ENCODE measurements around the gene IL4R. TPM values are rescaled to one million over a fixed set of nuclear protein-coding genes. Genes with fewer than 3 reads are reported as not detected.
A peak's percentile ranks its signal among the peaks of the same experiment; 100 is the strongest.

The IL4R gene
- total and polyA plus RNA-seq, 2 of the 13 experiments (the other 11 are each of a cell fraction or from before 2014, with no cell fraction given) = 15.9 to 49.6 TPM

DNA sequence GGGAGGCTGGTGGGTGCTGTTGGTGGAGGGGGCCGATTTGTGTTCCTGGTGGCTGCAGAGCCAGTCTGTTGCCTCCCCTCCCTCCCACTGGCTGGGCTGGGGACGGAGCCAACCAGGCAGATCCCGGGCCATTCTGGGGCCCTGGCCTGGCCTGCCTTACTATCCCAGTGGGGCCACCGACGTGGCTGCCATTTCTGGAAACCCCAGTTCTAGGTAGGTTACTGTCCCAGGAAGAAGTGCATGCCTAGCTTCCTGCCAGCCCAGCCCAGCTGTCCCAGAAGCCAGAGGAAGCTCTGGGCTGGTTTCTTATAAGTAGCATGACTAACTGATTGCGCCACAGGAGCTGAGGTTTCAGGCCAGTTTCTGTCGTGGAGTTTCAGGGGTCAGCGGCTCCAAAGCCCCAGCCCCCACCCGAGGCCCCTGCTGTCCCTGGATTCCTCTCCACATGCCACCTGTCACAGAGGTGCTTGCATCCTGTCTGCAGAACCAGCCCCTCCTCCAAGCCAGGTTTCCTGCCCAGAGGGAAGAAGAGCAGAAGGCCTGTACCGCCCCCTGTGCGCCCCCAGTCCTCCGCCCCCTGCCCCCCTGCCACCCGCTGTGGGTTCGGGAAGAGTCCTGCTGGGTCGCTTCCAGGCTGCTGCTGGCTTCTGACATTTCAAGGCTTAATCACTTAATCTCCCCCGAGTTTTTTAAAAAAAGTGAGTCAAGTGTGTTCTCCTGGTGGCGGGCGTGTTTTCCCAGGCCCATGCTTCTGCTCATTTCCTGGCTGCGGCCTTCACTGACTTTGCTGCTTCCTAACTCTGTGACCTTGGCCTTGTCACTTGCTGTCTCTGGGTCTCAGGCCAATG is 13.2 kb downstream of the IL4R start (continued):
- TF ChIP-seq SUZ12 (IDR thresholded peaks at IDR 0.05; ENCODE audit: low read depth, low read length) (no peak), SPEN (CRISPR knock-in tag; IDR thresholded peaks at IDR 0.05; ENCODE audit: low read depth) (no peak), SAFB2 (CRISPR knock-in tag; IDR thresholded peaks at IDR 0.05; ENCODE audit: borderline replicate concordance, low read depth) (no peak), ZNF839 (CRISPR knock-in tag; IDR thresholded peaks at IDR 0.05; ENCODE audit: borderline replicate concordance) (no peak), ZBTB8A (CRISPR knock-in tag; IDR thresholded peaks at IDR 0.05; ENCODE audit: borderline replicate concordance, low read depth) (no peak), ZNF512B (CRISPR knock-in tag; IDR thresholded peaks at IDR 0.05; ENCODE audit: borderline replicate concordance) (no peak), ZFP82 (CRISPR knock-in tag; IDR thresholded peaks at IDR 0.05; ENCODE audit: borderline replicate concordance) (no peak), HNRNPUL1 (IDR thresholded peaks at IDR 0.05; ENCODE audit: low read depth, low read length) (no peak), HIVEP1 (CRISPR knock-in tag; IDR thresholded peaks at IDR 0.05) (no peak; the same call in 1 of the 2 replicates), AFF4 (CRISPR knock-in tag; IDR thresholded peaks at IDR 0.05) (no peak), ZNF746 (CRISPR knock-in tag; IDR thresholded peaks at IDR 0.05) (no peak), ZFAT (CRISPR knock-in tag; conservative IDR thresholded peaks at IDR 0.05) (no peak), CBFB (CRISPR knock-in tag; IDR thresholded peaks at IDR 0.05) (0 out of 2 replicates have a peak, but pooled peaks have one; percentile 50), MEIS1 (CRISPR knock-in tag; IDR thresholded peaks at IDR 0.05; ENCODE audit: borderline replicate concordance) (no peak), GLI4 (CRISPR knock-in tag; IDR thresholded peaks at IDR 0.05; ENCODE audit: borderline replicate concordance) (no peak), EED (CRISPR knock-in tag; IDR thresholded peaks at IDR 0.05) (no peak), KAT8 (CRISPR knock-in tag; IDR thresholded peaks at IDR 0.05) (no peak), SOX6 (IDR thresholded peaks at IDR 0.05) (no peak), SOX6 (CRISPR knock-in tag; IDR thresholded peaks at IDR 0.05) (no peak), ZNF382 (CRISPR knock-in tag; IDR thresholded peaks at IDR 0.05; ENCODE audit: borderline replicate concordance) (no peak), ZNF143 (CRISPR knock-in tag; IDR thresholded peaks at IDR 0.05) (no peak), FOXA1 (IDR thresholded peaks at IDR 0.05) (no peak), FOXA1 (CRISPR knock-in tag; IDR thresholded peaks at IDR 0.05) (no peak), CBX2 (IDR thresholded peaks at IDR 0.05; ENCODE audit: low read depth, low read length) (no peak), CBX2 (CRISPR knock-in tag; IDR thresholded peaks at IDR 0.05; ENCODE audit: low read depth) (no peak), MIER2 (CRISPR knock-in tag; IDR thresholded peaks at IDR 0.05) (no peak)

Data from HepG2 (cell line).